ENCODE measurements around the gene MBNL2. TPM values are rescaled to one million over a fixed set of nuclear protein-coding genes. Genes with fewer than 3 reads are reported as not detected.

Gene MBNL2
- total RNA-seq, 3 donors from 2014 or later: 68.5 to 131 (median 120) TPM

GRCh38 chr13:97438856-97439595 lies 216.9 kb downstream of the MBNL2 start:
- H3K4me1 ChIP-seq: peaks cover 0 to 5% of the 10 kb centered on the region in 2 donors

DNA sequence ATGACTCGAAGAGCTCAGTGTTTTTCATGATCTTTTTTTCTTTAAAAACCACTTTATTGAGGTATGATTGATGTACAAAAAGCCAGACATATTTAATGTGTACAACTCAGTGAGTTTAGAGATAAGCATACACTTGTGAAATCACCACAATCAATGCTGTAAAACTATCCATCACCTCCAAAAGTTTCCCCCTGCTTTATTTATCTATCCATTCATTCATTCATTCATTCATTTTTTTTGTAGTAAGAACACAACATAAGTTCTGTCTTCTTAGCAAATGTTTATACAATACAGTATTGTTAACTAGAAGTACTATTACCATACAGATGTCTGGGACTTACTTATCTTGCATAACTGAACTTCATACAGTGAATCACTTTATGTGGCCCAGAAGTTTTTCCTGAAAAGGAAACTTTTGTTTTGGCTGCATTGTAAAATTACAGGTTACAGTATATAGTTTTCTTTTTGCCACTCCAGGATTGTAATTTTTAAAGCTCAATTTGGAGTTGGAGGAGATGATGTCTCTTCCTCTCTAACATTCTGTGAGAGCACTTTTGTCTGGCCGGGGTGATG lies 218.6 kb downstream of the MBNL2 start:
- DNase-seq (ENCODE audit: low spot score in 2 of 2): no peak
- peaks cover 0 to 5% of the 10 kb centered on the region in 2 donors for H3K4me1 ChIP-seq
- TF ChIP-seq POLR2AphosphoS5 (IDR thresholded peaks at IDR 0.05) (no peak), POLR2A (IDR thresholded peaks at IDR 0.05) (no peak)
- TF ChIP-seq, protein P1, sequence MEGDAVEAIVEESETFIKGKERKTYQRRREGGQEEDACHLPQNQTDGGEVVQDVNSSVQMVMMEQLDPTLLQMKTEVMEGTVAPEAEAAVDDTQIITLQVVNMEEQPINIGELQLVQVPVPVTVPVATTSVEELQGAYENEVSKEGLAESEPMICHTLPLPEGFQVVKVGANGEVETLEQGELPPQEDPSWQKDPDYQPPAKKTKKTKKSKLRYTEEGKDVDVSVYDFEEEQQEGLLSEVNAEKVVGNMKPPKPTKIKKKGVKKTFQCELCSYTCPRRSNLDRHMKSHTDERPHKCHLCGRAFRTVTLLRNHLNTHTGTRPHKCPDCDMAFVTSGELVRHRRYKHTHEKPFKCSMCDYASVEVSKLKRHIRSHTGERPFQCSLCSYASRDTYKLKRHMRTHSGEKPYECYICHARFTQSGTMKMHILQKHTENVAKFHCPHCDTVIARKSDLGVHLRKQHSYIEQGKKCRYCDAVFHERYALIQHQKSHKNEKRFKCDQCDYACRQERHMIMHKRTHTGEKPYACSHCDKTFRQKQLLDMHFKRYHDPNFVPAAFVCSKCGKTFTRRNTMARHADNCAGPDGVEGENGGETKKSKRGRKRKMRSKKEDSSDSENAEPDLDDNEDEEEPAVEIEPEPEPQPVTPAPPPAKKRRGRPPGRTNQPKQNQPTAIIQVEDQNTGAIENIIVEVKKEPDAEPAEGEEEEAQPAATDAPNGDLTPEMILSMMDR (IDR thresholded peaks at IDR 0.05): no peak
- H3K27me3 ChIP-seq: no peaks in the 10 kb centered on the region
- no peaks in the 10 kb centered on the region for H3K9me3 ChIP-seq
- intact Hi-C loops (cut with DNase I; ENCODE audit: low total_unique reads): no loop called here
- no peak overlapping the region for H3K4me3 ChIP-seq
- no peak overlapping the region for H3K27ac ChIP-seq
- no peaks in the 10 kb centered on the region for H3K36me3 ChIP-seq

More at GRCh38 chr13:97438856-97439595, 216.9 kb downstream of the MBNL2 start:
- no peaks in the 10 kb centered on the region for H3K36me3 ChIP-seq
- H3K27ac ChIP-seq: no peak overlapping the region
- TF ChIP-seq, protein P1 (IDR thresholded peaks at IDR 0.05): no peak
- TF ChIP-seq POLR2A (IDR thresholded peaks at IDR 0.05): no peak
- TF ChIP-seq POLR2AphosphoS5 (IDR thresholded peaks at IDR 0.05): no peak
- DNase-seq (ENCODE audit: low spot score in 2 of 2): no peak
- no peak overlapping the region for H3K4me3 ChIP-seq
- intact Hi-C loops (cut with DNase I; ENCODE audit: low total_unique reads): no loop called here
- no peaks in the 10 kb centered on the region for H3K27me3 ChIP-seq
- no peaks in the 10 kb centered on the region for H3K9me3 ChIP-seq

GRCh38 chr13:97441368-97441767 lies 219.2 kb downstream of the MBNL2 start:
- intact Hi-C loops (cut with DNase I; ENCODE audit: low total_unique reads): no loop called here
- Histone ChIP-seq H3K9me3 (no peaks in the 10 kb centered on the region), H3K4me3 (no peak overlapping the region), H3K36me3 (no peaks in the 10 kb centered on the region), H3K27me3 (no peaks in the 10 kb centered on the region), H3K27ac (no peak overlapping the region), H3K4me1 (peaks cover 0 to 5% of the 10 kb centered on the region in 2 donors)
- no peak for TF ChIP-seq POLR2A (IDR thresholded peaks at IDR 0.05)
- TF ChIP-seq, protein P1 (IDR thresholded peaks at IDR 0.05): no peak
- DNase-seq (ENCODE audit: low spot score in 2 of 2): no peak

Other genes with a start within 250 kb of the MBNL2 start
- 1 to 10 TPM in 2 of 3 donors, under 1 TPM in 1; 0.64 to 2.0 (median 1.9) TPM for gene OXGR1, start 227.9 kb upstream of the MBNL2 start, total RNA-seq
- 10 to 100 TPM; 19.0 to 32.8 (median 20.0) TPM for gene RAP2A, start 211.8 kb downstream of the MBNL2 start, total RNA-seq

Measured in breast epithelium (tissue), 4 donors.